Thyroid gland (tissue), 4 donors: ENCODE measurements around the gene NBAS. TPM values are rescaled to one million over a fixed set of nuclear protein-coding genes. Genes with fewer than 3 reads are reported as not detected.

Source experiments
- DNase-seq, 2 donors: peaks; one replicate each; pipeline ENCODE4 v3.0.0-alpha.2; 2019
- H3K27ac ChIP-seq, 3 donors: fragments of 200-600 bp; sonication (generic); 1 replicate in 2 of 3; 2 replicates in 1 of 3; pipeline ENCODE4 v1.5.1; 2016 to 2019; ENCODE audit warnings: mild to moderate bottlenecking in 1 of 3, moderate library complexity in 1 of 3
- H3K27me3 ChIP-seq: fragments of 200-600 bp; sonication (generic); one replicate; pipeline ENCODE4 v1.5.1; 2019
- H3K36me3 ChIP-seq, 2 donors: fragments of 200-600 bp; sonication (generic); one replicate each; pipeline ENCODE4 v1.5.1; 2016 to 2019
- H3K4me1 ChIP-seq, 2 donors: fragments of 200-600 bp; sonication (generic); one replicate each; pipeline ENCODE4 v1.5.1; 2017 to 2019
- H3K4me3 ChIP-seq, 3 donors: fragments of 200-600 bp; sonication (generic); replicated peaks in 1 of 3; 1 replicate in 2 of 3; 2 replicates in 1 of 3; pipeline ENCODE4 v1.5.1; 2016; ENCODE audit warnings: mild to moderate bottlenecking in 1 of 3
- H3K9me3 ChIP-seq: fragments of 200-600 bp; sonication (generic); one replicate; pipeline ENCODE4 v1.5.1; 2017
- CTCF ChIP-seq, 6 experiments: fragments of 200-600 bp in 3 of 6; fragments of 450-650 bp in 3 of 6; sonication (generic) in 3 of 6; IDR thresholded peaks; one replicate each; pipeline ENCODE4 v1.5.1; 2016 to 2019; ENCODE audit warnings: antibody characterized with exemption in 6 of 6, mild to moderate bottlenecking in 2 of 6, inconsistent platforms in 1 of 6, moderate library complexity in 1 of 6
- POLR2A ChIP-seq, 2 donors: fragments of 450-650 bp; IDR thresholded peaks; one replicate each; pipeline ENCODE4 v1.6.1; 2017; ENCODE audit warnings: antibody characterized with exemption in 2 of 2, mild to moderate bottlenecking in 2 of 2, moderate library complexity in 1 of 2
- WGBS, 2 donors: methylation state at CpG; one replicate each; pipeline ENCODE4 v1.1.5; 2017; 5-methylcytosine and 5-hydroxymethylcytosine counted together
- intact Hi-C: fragments of 100-400 bp; cut with DNase I; formaldehyde crosslinking; loops from one replicate; pipeline ENCODE4 v1.15.1; 2023
- total RNA-seq, 4 donors: library from RNA; depleted of rRNA; stranded (reverse); fragments of >200 nt; gene quantifications; one replicate each; pipeline ENCODE4 v1.2.3, GENCODE V29; 2016

The NBAS gene
- total RNA-seq, 4 donors from 2014 or later: 50.4 to 71.5 (median 54.7) TPM

- H3K36me3 ChIP-seq: no peaks in the 10 kb centered on the region
- DNase-seq: no peak
- H3K9me3 ChIP-seq: no peaks in the 10 kb centered on the region
- no peaks in the 10 kb centered on the region for H3K27me3 ChIP-seq
- no peak overlapping the region for H3K27ac ChIP-seq
- 94 to 100% methylated on average over 1 of the region's 1 CpG for WGBS, 2 donors
- H3K4me3 ChIP-seq: no peak overlapping the region
- intact Hi-C loops: no loop called here
- TF ChIP-seq POLR2A (IDR thresholded peaks at IDR 0.05) (no peak), CTCF (IDR thresholded peaks at IDR 0.05) (no peak)
- H3K4me1 ChIP-seq: no peaks in the 10 kb centered on the region
Observed at GRCh38 chr2:15126373-15126772, 434.8 kb downstream of the NBAS start.

- TF ChIP-seq POLR2A (IDR thresholded peaks at IDR 0.05): no peak
- TF ChIP-seq CTCF (IDR thresholded peaks at IDR 0.05): no peak
- Histone ChIP-seq H3K4me1 (no peaks in the 10 kb centered on the region), H3K4me3 (no peak overlapping the region), H3K27me3 (no peaks in the 10 kb centered on the region), H3K36me3 (no peaks in the 10 kb centered on the region), H3K27ac (no peak overlapping the region), H3K9me3 (no peaks in the 10 kb centered on the region)
- no peak for DNase-seq
- WGBS, 2 donors: 57% methylated on average over 2 of the region's 2 CpGs
- intact Hi-C loops: no loop called here
Observed at GRCh38 chr2:15122915-15123314, 438.2 kb downstream of the NBAS start.

GRCh38 chr2:15120631-15121030 is 440.5 kb downstream of the NBAS start:
- intact Hi-C loops: no loop called here
- no peak overlapping the region for H3K27ac ChIP-seq
- no peak overlapping the region for H3K4me3 ChIP-seq
- WGBS, 2 donors: 72 to 75% methylated on average over 6 of the region's 6 CpGs
- H3K27me3 ChIP-seq: no peaks in the 10 kb centered on the region
- DNase-seq: no peak
- TF ChIP-seq CTCF (IDR thresholded peaks at IDR 0.05): no peak
- TF ChIP-seq POLR2A (IDR thresholded peaks at IDR 0.05): no peak
- H3K9me3 ChIP-seq: no peaks in the 10 kb centered on the region
- H3K4me1 ChIP-seq: no peaks in the 10 kb centered on the region
- H3K36me3 ChIP-seq: no peaks in the 10 kb centered on the region

- DNase-seq: no peak
- no peaks in the 10 kb centered on the region for H3K4me1 ChIP-seq
- 86 to 88% methylated on average over 4 of the region's 4 CpGs for WGBS, 2 donors
- H3K27ac ChIP-seq: no peak overlapping the region
- no peaks in the 10 kb centered on the region for H3K9me3 ChIP-seq
- H3K27me3 ChIP-seq: no peaks in the 10 kb centered on the region
- intact Hi-C loops: no loop called here
- no peak for TF ChIP-seq CTCF (IDR thresholded peaks at IDR 0.05)
- TF ChIP-seq POLR2A (IDR thresholded peaks at IDR 0.05): no peak
- no peak overlapping the region for H3K4me3 ChIP-seq
- H3K36me3 ChIP-seq: no peaks in the 10 kb centered on the region
Observed at GRCh38 chr2:15119722-15120175, 441.4 kb downstream of the NBAS start.

- TF ChIP-seq POLR2A (IDR thresholded peaks at IDR 0.05): no peak
- Histone ChIP-seq H3K27me3 (no peaks in the 10 kb centered on the region), H3K4me1 (no peaks in the 10 kb centered on the region), H3K9me3 (no peaks in the 10 kb centered on the region), H3K27ac (no peak overlapping the region), H3K4me3 (no peak overlapping the region), H3K36me3 (no peaks in the 10 kb centered on the region)
- intact Hi-C loops: no loop called here
- DNase-seq: no peak
- 74 to 78% methylated on average over 4 of the region's 4 CpGs for WGBS, 2 donors
Observed at GRCh38 chr2:15117409-15118050, 443.6 kb downstream of the NBAS start.

Other genes with a start within 250 kb of the NBAS start
- gene DDX1, start 30.5 kb upstream of the NBAS start, total RNA-seq: 10 to 100 TPM; 63.0 to 85.6 (median 75.2) TPM